Transverse colon (tissue), 4 donors: ENCODE measurements around the gene MARCKSL1.

ENCODE experiments used
- POLR2AphosphoS5 ChIP-seq, 3 donors: sonication (generic); formaldehyde crosslinking; IDR thresholded peaks; one replicate each; pipeline ENCODE4 v1.6.1; 2016; ENCODE audit warnings: antibody characterized with exemption in 3 of 3
- TF ChIP-seq, protein P1 (sequence below), 5 experiments: fragments of 200-600 bp in 3 of 5; fragments of 450-650 bp in 2 of 5; sonication (generic) in 3 of 5; IDR thresholded peaks; 1 replicate in 2 of 5; 2 replicates in 3 of 5; pipeline ENCODE4 v1.5.1; 2016 to 2017; ENCODE audit warnings: antibody characterized with exemption in 5 of 5, inconsistent platforms in 3 of 5, mild to moderate bottlenecking in 2 of 5, moderate library complexity in 1 of 5

GRCh38 chr1:32331549-32331948, 4.5 kb downstream of the MARCKSL1 start:
- no peak for TF ChIP-seq POLR2AphosphoS5 (IDR thresholded peaks at IDR 0.05)
- TF ChIP-seq, protein P1, sequence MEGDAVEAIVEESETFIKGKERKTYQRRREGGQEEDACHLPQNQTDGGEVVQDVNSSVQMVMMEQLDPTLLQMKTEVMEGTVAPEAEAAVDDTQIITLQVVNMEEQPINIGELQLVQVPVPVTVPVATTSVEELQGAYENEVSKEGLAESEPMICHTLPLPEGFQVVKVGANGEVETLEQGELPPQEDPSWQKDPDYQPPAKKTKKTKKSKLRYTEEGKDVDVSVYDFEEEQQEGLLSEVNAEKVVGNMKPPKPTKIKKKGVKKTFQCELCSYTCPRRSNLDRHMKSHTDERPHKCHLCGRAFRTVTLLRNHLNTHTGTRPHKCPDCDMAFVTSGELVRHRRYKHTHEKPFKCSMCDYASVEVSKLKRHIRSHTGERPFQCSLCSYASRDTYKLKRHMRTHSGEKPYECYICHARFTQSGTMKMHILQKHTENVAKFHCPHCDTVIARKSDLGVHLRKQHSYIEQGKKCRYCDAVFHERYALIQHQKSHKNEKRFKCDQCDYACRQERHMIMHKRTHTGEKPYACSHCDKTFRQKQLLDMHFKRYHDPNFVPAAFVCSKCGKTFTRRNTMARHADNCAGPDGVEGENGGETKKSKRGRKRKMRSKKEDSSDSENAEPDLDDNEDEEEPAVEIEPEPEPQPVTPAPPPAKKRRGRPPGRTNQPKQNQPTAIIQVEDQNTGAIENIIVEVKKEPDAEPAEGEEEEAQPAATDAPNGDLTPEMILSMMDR (IDR thresholded peaks at IDR 0.05) = no peak
